ENCODE measurements around the gene DIABLO. TPM values are rescaled to one million over a fixed set of nuclear protein-coding genes. Genes with fewer than 3 reads are reported as not detected.

DIABLO gene
- polyA plus RNA-seq, 4 donors, result 52.2 to 79.7 (median 73.1) TPM

DNA sequence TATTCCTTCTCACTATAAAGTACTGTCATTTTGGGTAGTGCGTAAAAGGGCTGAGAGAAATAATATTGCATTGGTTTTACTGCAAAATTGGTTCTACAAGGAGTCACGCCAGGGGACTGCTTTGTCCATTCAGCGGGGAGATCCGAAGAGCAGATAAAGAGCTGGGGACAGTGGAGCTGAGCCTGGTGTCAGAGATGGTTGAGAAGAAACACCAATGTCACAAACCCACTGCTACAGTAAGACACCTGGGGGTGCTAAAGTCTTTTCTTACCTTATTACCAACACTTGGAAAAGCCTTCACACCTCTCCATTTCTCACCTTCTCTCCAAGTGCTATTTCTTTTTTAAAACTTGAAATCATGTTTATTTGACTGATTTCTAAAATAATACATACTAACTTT is 66.0 kb downstream of the DIABLO start:
- no peak for DNase-seq (ENCODE audit: low read depth in 4 of 4, low spot score in 3 of 4)

DNA sequence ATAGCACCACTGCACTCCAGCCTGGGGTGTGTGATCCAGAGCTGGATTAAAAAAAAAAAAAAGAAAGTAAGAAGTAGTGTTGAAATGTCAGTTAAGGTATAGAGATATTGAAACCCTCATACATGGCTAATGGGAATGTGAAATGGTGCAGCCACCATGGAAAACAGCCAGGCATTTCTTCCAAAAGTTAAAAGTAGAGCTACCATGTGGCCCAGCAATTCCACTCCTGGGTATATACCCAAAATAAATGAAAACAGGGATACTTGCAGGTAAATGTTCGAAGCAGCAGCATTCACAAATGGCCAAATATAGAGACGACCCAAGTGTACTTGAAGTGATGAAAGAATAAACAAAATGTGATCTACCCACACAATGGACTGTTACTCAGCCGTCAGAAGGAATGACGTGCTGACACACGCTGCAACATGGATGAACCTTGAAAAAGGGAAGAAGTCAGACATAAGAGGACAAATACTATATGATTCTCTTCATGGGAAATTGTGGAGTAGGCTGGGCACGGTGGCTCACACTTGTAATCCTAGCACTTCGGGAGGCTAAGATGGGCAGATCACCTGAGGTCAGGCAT is 67.1 kb downstream of the DIABLO start:
- no peak for DNase-seq (ENCODE audit: low read depth in 4 of 4, low spot score in 3 of 4)

Other genes starting within 250 kb of the DIABLO start
- 10 to 100 TPM; 15.9 to 37.6 (median 35.0) TPM for gene BCL7A, start 204.2 kb downstream of the DIABLO start, polyA plus RNA-seq (ENCODE audit: insufficient read length in 4 of 4)
- gene MLXIP, start 147.3 kb downstream of the DIABLO start, polyA plus RNA-seq (ENCODE audit: insufficient read length in 4 of 4), result 10 to 100 TPM; 29.1 to 46.8 (median 31.9) TPM
- gene IL31, start 51.8 kb downstream of the DIABLO start, polyA plus RNA-seq (ENCODE audit: insufficient read length in 4 of 4), result not detected
- gene LRRC43, start 42.9 kb downstream of the DIABLO start, polyA plus RNA-seq (ENCODE audit: insufficient read length in 4 of 4), result 1 to 10 TPM; 1.0 to 6.9 (median 4.4) TPM
- gene B3GNT4, start 22.3 kb downstream of the DIABLO start, polyA plus RNA-seq (ENCODE audit: insufficient read length in 4 of 4), result 1 to 10 TPM in 3 of 4 donors, under 1 TPM in 1; 0.85 to 6.2 (median 1.9) TPM
- gene VPS33A, start 40.4 kb upstream of the DIABLO start, polyA plus RNA-seq (ENCODE audit: insufficient read length in 4 of 4), result 10 to 100 TPM; 13.2 to 18.4 (median 17.6) TPM
- gene CLIP1, start 196.6 kb upstream of the DIABLO start, polyA plus RNA-seq (ENCODE audit: insufficient read length in 4 of 4), result 10 to 100 TPM; 31.7 to 43.0 (median 40.8) TPM